A172 (cell line): ENCODE data around the gene ITPR3. TPM values are rescaled to one million over a fixed set of nuclear protein-coding genes. Genes with fewer than 3 reads are reported as not detected.

Experiments
- DNase-seq: peaks from one replicate; pipeline ENCODE4 v3.0.0-alpha.2; 2015; ENCODE audit warnings: low spot score
- total RNA-seq: library from RNA; depleted of rRNA; stranded (reverse); fragments of >200 nt; shearing (Covaris generic); gene quantifications from 2 replicates; pipeline ENCODE4 v1.2.3, GENCODE V29; 2014

The ITPR3 gene
- total RNA-seq, 1 experiment from 2014 or later: 59.8 TPM

DNA sequence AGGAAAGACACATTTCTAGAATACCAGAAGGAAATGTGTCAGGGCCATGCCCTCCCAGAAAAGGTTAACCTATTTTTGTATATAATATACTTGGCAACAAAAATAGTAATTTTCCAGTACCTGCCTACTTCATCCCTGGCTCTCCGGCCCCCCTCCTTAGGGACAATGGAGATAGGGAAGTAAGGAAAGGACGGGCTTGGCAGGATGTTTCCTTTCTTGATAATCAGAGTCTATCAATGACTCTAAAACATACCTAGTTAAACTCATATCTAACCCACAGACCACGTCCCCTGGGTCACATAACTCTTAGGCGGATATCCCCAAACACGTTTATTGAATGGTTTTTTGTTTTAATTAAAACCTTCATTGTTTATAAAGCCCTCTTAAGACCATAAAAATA, 78.6 kb downstream of the ITPR3 start:
- no peak for DNase-seq

DNA sequence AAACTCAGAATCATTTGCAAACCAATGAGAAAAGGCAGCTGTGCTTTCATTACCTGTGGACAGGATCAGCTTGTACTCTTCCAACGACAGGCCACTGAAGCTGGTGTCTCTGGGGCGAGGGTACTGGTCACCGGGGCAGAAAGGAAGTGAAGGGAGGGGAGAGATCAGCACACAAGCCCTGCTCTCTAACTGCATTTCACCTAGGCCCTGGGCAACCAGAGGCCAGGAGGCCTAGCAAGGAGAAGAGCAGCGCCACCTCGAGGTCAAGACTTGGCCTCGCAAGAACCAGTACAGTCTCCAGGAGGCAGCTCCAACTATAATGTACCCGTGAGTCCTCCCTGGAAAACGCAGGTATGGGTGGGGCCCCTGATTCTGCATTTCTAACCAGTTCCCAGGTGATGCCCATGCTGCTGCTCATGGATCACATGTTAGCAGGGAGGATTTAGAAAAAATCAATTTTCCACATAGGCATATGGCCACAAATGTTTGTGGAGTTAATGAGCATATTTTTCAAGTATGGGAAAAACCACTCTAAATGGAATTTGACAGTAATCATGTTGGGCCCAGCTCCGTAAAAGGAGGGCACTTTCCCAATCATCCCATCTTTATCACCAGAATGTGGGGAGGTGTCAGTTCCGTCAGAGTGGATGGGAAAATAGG, 79.4 kb downstream of the ITPR3 start:
- DNase-seq: peak; percentile 74

DNA sequence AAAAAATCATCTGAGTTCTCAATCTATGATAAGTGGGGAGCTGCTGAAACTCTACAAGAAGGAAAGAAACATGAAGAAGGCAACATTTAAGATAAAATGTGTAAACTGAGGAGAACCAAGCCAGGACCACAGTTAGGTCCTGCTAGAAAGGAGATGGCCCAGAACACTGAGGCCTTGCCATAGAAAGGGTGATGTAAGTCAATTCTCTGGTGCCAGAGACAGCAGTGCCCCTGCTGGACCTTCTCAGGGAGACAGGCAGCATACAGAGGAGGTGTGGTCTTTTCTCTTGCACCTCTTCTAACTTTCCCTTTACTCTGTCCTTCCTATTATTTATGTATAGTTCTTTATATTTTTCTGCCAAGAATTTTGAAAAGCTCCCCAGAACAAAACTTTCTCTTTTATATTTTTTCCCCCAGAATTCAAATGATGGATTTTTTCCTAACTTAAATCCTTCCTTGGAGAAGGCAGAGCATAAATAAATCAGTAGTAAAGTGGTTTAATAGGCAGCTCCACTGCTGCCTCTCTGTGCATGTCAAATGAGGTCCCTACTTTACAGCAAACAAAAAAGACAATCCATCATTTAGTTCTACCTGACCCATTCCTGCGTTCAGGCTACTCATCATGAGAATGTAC, 81.3 kb downstream of the ITPR3 start:
- DNase-seq: peak; percentile 70

DNA sequence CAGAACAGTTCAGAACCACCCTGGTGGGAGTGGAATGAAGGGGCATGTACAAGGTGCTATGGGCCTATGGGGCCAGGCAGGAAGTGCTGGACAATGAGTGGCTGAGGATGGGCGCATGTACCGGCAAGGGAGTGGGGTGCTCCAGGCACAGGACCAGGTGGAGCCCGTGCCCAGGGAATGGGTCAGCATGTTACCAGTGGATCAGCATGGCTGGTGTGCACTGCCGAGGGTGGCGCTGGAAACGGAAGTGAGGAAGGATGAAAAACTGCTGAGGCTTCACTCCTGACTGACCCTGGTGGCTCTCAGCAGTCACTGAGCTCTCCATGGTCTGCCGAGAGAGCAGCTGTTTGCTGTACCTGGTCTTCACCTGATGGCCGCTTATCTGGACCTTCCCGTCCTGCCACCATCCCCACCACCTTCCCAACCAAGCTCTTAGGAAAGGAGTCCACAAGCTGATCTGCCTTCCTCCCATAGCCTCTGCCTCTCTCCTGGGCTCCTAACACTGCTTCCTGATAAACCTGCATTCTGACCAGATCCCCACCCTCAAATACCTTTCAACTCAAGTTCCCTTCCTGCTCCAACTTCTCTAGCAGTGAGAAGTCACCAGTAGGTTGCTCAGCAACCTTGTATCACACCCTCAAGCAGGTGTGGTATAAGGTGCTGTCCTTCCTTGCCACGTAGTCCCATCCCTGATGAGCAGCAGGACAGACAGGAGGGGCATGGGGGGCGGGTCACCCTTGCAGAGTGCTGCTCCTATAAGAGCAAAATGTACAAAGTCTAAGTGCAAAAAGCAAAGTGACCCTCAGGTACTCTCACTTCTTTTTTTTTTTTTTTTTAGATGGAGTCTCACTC, 83.3 kb downstream of the ITPR3 start:
- no peak for DNase-seq

DNA sequence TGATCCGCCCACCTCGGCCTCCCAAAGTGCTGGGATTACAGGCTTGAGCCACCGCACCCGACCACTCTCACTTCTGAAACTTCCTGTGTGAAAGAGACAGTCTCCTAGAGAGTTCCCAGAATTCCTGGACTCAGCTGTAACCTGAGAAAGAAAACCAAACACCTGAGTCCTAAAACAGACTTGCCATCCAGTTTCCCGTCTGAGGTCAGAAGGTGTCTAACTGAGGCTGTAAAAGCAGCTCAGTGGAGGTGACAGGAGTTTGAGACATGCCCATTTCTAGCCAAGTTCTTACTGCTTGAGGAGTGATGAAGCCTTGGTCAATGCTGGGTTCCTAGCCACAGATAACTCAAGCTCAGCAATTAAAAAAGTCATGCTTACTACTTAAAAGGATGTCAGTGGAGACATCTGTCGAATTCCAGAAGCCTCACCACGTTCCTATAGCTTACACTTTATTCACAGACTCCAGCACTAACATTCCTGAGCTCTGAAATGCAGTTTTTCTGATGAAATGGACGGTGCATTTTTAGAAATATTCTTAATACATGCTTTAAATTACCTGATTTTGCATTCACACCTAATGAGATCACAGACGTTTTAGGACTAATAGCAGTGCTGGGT, 84.3 kb downstream of the ITPR3 start:
- no peak for DNase-seq

DNA sequence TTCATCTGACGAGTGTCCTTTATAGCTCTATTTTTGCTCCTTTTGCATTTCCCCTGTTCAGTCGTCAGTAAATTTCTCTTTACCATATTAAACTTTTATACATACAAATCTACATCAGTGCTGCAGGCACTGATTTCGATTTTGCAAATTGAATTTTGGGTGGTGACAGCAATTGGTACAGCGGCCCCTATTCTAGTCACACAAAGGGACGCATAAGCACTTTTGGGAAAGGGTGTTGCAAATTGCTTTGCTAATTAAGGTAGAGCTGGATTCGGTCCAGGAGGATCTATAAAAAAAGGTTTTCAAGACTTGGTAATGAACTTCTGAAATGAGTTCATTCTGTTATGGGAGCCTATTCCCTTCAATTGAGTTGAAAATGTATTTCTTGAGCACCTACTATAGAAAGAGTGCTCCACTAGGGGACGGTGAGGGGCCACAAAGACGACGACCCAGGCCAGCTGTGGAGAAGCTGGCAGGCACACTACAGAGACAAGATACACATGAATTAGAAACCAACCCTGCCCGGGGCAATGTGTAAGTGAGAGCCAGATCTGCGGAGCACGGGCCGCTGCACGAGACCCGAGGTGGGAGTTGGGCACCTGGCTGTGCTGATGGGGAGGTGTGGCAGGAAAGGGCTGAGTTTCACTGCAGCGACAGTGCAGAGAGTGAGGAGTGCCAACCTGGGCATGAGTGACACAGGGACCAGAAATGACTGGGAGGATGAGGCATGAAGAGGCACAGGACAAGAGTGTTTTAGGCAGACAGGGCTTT, 85.0 kb downstream of the ITPR3 start:
- no peak for DNase-seq

DNA sequence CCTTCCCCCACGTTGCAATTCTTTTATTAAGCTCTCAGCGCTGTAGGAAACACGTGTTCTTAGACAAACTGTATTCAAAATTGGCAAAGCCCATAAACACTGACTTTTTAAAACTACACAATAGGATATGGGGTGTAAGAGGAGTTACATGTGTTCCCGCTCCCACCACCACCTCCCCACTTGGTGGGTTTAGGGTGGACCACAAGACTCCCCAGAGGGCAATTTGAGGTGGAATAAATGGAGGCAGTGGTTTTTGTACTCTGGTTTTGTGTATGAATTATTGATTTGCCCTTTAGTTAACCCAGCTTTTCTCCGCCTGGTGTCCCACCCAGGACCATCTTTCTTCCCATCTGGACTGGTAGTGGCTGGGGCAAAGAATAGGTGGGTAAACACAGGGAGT, 86.6 kb downstream of the ITPR3 start:
- no peak for DNase-seq

DNA sequence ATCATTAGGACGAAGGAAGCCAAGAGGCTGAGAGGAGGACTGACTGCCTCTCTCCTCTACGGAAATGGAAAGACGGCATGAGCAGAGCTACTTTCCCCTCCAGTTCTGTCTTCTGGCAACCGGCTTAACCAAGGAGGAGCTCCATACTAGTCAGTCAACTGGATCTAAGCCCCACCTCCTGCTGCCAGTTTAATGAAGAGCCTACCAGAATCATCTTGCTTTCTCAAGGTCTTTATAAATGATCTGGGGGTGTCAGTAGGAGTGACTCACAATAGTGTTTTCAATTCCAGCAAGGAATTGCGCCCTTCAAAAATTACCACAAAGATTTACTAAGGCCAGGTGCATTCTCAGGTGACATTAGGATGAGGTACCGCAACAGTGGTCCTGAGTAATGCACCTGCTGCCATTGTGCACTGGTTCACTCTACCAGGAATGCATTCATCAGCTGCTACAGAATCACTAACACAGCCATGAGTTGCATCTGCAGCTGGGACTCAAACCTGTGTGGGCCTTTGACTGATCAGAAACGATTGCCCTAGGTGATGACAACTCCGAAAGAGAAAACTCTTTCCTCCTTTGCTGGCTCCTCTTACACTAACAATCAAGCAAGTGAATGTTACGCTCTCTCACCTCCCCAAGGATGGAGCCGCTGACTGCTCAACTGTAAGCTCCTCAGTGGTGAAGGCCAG, 87.5 kb downstream of the ITPR3 start:
- no peak for DNase-seq

DNA sequence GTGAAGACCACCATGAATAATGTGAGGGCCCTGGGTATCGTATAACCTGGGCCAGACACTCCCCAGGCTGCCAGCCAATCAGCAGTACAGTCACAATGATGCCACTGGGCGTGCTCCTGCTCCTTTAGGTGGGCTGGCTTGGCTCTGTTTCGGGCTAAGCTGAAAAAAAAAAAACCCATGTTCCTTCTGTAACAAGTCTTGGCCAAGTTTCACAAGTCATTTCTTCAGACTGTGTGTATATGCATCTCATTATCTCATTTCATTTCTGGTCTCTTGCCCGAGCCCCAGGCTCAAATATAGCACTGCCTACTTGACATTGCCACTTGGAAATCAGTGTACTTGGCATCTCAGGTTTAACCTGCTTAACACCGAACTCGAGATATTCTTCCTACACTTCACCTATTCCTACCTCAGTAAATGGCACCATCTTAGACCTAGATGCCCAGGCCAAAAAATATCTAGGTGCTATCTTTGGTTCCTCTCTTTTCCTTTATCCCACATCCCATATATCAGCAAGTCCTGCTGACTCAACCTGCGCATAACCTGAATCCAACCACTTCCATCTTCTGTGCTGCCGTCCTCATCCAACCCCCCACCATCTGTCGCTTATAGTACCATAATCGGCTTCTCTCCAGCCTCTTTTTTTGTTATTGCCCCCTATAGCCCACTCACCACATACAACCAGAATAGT, 88.6 kb downstream of the ITPR3 start:
- DNase-seq: no peak

DNA sequence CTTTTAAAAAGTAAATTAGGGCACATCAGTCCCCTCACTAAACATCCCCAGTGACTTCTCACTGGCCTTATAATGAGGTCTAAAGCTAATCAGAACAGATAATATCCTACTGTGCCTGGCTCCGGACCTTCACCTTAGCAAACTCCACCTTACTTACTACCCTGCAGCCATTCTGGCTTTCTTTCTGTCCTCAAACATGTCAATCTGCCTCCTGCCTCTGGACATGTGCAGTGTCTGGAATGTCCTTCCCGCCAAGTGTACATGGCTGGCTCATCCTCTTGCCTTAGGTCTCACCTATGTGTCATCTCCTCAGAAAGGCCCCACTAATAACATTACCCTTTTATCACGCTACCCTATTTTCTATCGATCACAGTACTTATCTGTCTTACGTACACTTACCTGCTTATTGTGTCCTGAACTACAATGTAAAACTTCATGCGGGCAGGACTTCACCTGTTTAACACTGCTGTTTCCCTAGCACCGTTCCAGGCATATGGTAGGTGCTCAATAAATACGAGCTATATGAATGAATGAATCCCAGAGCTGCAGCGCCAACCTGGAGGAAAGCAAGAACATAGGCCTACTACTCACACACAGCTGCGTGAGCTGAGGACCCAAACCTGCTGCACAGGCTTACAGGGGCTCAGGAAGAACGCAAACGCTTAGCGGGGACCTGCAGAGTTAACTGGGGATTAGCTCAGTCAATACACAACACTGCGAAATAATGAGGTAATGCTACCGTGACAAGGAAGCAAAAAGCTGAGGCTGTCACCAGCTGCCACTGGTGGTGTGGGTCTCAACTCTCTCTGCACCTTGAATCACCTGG, 89.4 kb downstream of the ITPR3 start:
- no peak for DNase-seq

DNA sequence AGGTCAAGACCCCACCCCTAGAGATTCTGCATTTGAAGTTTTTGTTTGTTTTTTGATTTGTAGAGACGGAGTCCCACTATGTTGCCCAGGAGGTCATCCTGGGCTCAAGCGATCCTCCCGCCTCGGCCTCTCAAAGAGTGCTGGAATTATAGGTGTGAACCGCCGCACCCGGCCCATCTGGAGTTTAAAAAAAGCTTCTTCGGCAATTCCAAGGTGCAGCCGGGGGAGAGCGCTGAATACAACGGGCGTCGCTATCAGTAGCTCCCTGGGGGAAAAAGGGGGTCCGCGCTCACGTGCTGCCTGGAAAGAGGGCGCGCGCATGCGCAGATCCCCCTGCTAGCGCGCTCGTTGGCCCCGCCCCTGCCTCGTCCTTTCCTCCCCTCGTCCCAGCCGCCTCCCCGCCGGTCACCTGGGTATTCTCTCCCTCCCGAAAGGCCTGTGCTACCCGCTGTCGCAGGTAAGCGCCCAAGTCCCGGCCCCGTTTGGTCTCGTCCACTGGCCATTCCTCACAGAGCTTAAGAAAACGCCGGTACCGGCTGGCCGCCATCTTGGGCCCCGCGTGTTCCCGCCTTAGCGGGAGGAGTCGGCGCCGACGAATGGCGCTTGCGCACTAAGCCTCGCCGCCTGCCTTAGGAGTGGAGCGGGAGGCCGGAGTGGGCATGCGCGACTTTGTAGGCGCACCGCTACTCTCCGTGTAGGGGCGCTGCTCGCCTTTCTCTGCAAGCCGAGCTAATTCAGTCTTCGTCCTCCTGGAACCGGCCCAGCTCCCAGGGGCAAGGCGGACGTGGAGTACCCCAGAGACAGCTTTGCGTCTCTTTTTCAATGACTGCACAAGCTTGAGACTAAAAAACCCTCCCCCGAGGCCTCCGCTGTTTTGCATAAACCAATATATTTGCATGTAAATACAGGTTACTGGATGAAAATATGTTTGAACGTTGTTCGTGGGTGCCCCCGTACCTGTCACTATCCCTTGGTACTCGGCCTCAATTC, 90.3 kb downstream of the ITPR3 start, which contains the start of gene UQCC2:
Gene UQCC2 (minus strand): TSS at position 561 of the 990 bp plus-strand sequence. CDS start 14 bp downstream, at position 547.
- DNase-seq: peak; percentile 93

DNA sequence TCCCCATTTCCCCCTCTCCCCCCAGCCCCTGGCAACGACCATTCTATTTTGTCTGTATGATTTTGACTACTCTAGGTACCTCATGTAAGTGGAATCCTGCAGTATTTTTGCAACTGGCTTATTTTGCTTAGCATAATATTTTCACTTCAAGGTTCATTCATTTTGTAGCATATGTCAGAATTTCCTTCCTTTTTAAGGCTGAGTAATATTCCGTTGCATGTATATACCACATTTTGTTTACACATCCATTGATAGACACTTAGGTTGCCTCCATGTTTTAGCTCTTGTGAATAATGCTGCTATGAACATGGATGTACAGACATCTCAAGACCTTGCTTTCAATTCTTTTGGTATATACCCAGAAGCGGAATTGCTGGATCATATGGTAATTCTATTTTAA, 91.8 kb downstream of the ITPR3 start:
- DNase-seq: no peak

DNA sequence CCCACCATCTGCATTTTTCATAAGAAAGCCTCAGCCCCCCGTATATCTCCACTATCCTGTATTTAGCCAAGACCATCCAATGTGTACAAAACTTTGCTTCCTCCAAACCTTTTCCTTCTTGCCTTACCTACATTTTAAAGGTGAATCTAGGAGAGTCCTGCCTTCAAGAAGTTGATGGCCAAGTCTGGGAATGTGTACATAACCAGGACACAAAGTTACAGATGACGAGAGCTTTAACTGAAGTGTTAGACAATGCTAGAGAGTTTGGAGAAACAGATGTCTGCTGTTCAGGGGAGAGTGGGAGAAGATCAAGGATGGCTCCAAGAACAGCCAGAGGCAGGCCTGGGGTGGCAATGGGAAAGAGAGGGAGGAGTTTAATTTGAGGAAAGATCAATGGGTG, 92.7 kb downstream of the ITPR3 start:
- DNase-seq: no peak

DNA sequence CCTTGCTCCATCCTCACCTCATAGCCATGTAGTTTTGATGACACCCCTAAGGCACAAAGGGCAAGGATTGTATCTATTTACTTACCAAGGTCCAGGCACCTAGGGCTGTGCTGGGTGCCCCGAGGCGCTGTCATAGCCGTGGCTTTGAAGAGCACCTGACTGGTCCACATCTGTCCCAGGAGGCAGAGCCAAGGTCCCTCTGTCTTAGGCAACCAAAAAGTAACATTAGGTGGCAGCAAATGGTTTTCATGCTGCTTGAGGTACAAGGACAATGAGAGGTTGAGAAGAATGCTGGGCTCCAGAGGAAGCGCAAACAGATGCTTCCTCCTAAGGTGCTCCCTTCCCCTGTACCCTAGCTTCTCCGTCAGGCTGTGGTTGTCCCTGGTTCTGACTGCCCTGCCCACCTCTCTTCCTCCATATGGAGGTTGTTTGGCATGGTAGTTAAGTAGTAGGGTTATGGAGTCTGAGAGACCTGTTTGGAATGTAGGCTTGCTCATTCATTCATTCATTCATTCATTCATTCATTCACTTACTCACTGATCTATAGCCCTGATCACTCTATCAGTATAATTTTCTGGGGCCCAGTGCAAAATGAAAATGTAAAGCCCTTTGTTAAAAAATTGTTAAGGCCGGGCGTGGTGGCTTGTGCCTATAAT, 93.4 kb downstream of the ITPR3 start:
- no peak for DNase-seq

DNA sequence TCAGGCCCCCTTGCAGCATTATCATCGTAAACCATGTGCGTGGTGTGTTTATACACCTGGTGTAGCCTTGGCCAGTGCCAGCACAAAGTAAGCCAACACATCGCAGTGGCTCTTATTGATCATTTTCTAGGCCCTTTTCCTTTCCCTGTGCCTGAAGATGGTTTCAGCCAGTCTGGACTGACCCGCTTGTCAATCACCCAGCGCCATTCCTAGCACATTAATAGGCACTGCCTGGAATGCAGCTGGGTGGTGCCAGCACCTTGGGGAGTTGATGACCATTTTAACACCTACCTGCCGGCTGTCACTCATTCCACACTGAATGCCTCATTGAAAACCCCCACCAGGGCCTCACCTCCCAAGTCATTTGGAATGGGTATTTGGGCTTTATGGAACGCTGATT, 95.3 kb downstream of the ITPR3 start:
- no peak for DNase-seq

DNA sequence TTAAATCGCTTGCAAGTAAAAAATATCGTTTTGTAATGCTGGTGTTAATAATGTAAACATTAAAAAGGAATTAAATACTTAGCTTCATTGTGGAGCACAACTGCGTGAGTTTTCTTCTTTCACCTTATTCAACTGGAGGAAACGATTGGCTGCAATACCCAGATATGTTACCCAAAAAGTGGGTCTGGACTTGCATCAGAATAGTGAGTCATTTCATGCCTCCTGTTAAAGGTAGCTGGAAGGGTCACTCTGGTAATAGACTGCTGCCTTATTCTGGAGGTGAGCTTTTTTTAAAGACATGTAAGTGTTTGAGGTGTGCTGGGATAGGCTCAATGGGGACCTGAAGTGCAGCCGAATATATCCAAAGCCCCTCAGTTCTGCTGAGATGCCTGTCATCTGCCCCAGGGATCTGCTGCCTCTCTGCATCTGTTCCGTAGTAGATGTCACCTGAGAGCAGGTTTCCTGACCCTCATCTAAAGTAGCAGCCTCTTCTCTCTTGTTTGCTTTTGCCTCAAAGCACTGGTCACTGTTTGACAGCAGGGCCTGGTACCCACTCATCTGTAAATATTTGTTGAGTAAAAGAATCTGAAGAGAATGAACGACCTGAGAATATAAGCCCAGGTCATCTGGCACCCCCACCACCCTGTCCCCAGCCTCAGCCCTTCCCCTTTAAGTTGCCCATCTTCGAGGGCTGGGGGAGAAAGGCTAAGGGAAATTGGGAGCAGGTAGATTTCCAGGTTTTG, 95.9 kb downstream of the ITPR3 start:
- no peak for DNase-seq

DNA sequence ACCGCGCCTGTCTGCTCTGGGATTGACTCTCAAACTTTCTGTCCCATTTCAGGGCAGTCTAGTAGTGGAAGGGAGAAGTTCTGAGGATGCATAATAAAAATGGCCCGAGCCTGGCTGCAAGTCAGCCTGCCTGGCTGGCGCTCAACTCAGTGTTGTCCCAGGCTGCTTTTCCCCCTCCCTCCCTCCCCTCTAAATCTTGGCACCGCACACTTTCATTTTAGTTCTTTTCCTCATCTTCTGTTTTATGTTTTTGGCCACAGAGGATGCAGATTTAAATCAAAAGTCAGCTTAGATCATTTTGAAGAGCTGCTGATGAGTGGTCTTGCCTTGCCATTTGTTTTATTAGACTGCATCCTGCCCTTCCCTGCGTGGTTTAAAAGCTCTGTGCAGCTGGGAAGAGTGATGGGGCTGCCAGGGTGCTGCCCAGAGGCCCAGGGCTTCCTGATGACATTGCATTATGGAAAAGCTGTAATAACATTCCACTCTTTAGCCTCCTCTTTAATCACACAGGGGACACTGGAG, 96.9 kb downstream of the ITPR3 start:
- DNase-seq: no peak
